ENCODE data around the gene SLC7A8.

The SLC7A8 gene

DNA sequence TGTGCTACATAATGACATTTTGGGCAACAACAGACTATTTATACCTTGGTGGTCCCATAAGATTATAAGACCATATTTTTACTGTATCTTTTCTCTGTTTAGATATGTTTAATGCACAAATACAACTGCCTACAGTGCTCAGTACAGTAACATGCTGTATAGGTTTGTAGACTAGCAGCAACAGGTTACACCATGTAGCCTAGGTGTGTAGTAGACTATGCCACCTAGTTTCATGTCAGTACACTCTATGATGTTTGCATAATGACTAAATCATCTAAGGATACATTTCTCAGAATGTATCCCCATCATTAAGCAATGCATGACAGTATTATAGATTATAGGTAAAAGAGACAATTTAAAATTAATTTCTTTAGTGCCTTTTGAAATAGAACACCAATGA lies 33.7 kb downstream of the SLC7A8 start:
- no peak for TF ChIP-seq POLR2AphosphoS5 (IDR thresholded peaks at IDR 0.05; ENCODE audit: low read depth, low read length)
- TF ChIP-seq, protein P1, sequence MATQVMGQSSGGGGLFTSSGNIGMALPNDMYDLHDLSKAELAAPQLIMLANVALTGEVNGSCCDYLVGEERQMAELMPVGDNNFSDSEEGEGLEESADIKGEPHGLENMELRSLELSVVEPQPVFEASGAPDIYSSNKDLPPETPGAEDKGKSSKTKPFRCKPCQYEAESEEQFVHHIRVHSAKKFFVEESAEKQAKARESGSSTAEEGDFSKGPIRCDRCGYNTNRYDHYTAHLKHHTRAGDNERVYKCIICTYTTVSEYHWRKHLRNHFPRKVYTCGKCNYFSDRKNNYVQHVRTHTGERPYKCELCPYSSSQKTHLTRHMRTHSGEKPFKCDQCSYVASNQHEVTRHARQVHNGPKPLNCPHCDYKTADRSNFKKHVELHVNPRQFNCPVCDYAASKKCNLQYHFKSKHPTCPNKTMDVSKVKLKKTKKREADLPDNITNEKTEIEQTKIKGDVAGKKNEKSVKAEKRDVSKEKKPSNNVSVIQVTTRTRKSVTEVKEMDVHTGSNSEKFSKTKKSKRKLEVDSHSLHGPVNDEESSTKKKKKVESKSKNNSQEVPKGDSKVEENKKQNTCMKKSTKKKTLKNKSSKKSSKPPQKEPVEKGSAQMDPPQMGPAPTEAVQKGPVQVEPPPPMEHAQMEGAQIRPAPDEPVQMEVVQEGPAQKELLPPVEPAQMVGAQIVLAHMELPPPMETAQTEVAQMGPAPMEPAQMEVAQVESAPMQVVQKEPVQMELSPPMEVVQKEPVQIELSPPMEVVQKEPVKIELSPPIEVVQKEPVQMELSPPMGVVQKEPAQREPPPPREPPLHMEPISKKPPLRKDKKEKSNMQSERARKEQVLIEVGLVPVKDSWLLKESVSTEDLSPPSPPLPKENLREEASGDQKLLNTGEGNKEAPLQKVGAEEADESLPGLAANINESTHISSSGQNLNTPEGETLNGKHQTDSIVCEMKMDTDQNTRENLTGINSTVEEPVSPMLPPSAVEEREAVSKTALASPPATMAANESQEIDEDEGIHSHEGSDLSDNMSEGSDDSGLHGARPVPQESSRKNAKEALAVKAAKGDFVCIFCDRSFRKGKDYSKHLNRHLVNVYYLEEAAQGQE (IDR thresholded peaks at IDR 0.05; ENCODE audit: insufficient read depth in 1 of 2, low read depth in 2 of 2, low read length in 2 of 2) = no peak
- TF ChIP-seq TAF1 (IDR thresholded peaks at IDR 0.05; ENCODE audit: borderline replicate concordance, insufficient read depth, low read length) = no peak
- TF ChIP-seq FOXP2 (optimal IDR thresholded peaks at IDR 0.05; ENCODE audit: borderline replicate concordance, extremely low read depth, extremely low read length, insufficient read depth) = no peak
- TF ChIP-seq SIN3A (IDR thresholded peaks at IDR 0.05; ENCODE audit: borderline replicate concordance, insufficient read depth, low read length) = no peak

DNA sequence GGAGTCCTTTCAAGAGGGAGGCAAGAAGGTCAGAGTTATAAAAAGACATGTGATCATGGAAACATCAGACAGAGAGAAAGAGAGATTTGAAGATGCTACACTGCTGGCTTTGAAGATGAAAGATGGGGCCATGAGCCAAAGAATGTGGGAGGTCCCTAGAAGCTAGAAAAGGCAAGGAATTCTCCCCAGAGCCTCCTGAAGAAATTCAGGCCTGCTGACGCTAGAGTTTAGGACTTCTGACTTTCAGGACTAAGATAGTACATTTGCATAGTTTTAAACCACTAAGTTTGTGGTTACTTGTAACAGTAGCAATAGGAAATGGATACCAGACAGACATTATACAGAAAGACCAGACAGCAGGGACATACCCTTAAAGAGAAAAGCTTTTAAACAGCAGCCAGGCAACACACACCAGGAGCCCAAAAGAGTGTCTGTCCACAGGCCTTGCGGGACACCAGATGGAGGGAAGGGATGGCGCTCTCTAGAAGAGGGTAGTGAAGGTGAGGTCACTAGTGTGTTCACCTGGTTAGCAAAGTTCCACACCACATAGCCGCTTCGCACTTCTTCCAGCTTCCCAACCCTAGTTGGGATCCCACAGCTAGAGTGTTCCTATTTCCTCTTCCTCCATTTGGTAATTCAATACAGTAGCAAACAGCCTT lies 34.7 kb downstream of the SLC7A8 start:
- TF ChIP-seq, protein P1 (IDR thresholded peaks at IDR 0.05; ENCODE audit: insufficient read depth in 1 of 2, low read depth in 2 of 2, low read length in 2 of 2) = no peak
- TF ChIP-seq TAF1 (IDR thresholded peaks at IDR 0.05; ENCODE audit: borderline replicate concordance, insufficient read depth, low read length) (no peak), SIN3A (IDR thresholded peaks at IDR 0.05; ENCODE audit: borderline replicate concordance, insufficient read depth, low read length) (no peak), FOXP2 (optimal IDR thresholded peaks at IDR 0.05; ENCODE audit: borderline replicate concordance, extremely low read depth, extremely low read length, insufficient read depth) (no peak), POLR2AphosphoS5 (IDR thresholded peaks at IDR 0.05; ENCODE audit: low read depth, low read length) (no peak)

GRCh38 chr14:23147676-23148075 lies 35.8 kb downstream of the SLC7A8 start:
- no peak for TF ChIP-seq TAF1 (IDR thresholded peaks at IDR 0.05; ENCODE audit: borderline replicate concordance, insufficient read depth, low read length)
- TF ChIP-seq SIN3A (IDR thresholded peaks at IDR 0.05; ENCODE audit: borderline replicate concordance, insufficient read depth, low read length) = no peak
- TF ChIP-seq, protein P1 (IDR thresholded peaks at IDR 0.05; ENCODE audit: insufficient read depth in 1 of 2, low read depth in 2 of 2, low read length in 2 of 2) = no peak
- TF ChIP-seq POLR2AphosphoS5 (IDR thresholded peaks at IDR 0.05; ENCODE audit: low read depth, low read length) = no peak
- no peak for TF ChIP-seq FOXP2 (optimal IDR thresholded peaks at IDR 0.05; ENCODE audit: borderline replicate concordance, extremely low read depth, extremely low read length, insufficient read depth)

DNA sequence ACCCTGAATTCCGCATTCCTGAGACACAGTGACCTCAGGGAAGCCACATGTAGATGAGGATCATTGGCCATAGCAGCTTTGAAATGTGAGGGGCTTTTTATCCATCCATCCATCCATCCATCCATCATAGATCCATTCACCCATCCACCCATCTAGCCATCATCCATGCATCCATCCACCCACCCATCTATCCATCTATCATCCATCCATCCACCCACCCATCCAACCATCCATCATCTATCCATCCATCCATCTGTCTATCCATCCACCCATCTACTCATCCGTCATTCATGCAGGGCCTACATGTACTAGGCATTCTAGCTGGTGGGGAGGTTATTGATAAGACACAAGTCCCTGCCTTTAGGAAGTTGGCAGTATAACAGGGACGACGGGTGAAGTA lies 36.5 kb downstream of the SLC7A8 start:
- TF ChIP-seq FOXP2 (optimal IDR thresholded peaks at IDR 0.05; ENCODE audit: borderline replicate concordance, extremely low read depth, extremely low read length, insufficient read depth) = no peak
- TF ChIP-seq, protein P1 (IDR thresholded peaks at IDR 0.05; ENCODE audit: insufficient read depth in 1 of 2, low read depth in 2 of 2, low read length in 2 of 2) = no peak
- no peak for TF ChIP-seq SIN3A (IDR thresholded peaks at IDR 0.05; ENCODE audit: borderline replicate concordance, insufficient read depth, low read length)
- no peak for TF ChIP-seq TAF1 (IDR thresholded peaks at IDR 0.05; ENCODE audit: borderline replicate concordance, insufficient read depth, low read length)

Data from PFSK-1 (cell line).